ENCODE data around the gene RGP1.

DNA sequence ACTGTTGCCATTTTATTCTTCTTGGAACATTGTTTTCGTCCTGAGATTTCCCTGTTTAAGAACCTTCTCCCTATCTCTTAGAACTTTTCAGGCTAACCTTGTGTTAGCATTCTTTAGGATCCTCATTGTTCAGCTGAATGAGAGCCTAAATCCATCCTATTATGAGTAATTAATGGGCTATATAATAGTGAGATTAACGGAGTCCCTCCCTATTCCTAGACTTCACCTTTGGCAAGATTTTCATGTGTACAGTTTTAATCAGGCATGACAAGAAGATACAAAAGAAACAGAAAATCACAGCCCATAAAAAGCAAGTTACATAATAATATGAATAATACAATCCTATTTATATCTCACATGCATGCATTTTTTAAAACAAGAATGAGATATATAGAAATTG, 14.1 kb downstream of the RGP1 start:
- TF ChIP-seq EZH2 (optimal IDR thresholded peaks at IDR 0.05; ENCODE audit: low read depth, low read length), result no peak
- TF ChIP-seq, protein P1, sequence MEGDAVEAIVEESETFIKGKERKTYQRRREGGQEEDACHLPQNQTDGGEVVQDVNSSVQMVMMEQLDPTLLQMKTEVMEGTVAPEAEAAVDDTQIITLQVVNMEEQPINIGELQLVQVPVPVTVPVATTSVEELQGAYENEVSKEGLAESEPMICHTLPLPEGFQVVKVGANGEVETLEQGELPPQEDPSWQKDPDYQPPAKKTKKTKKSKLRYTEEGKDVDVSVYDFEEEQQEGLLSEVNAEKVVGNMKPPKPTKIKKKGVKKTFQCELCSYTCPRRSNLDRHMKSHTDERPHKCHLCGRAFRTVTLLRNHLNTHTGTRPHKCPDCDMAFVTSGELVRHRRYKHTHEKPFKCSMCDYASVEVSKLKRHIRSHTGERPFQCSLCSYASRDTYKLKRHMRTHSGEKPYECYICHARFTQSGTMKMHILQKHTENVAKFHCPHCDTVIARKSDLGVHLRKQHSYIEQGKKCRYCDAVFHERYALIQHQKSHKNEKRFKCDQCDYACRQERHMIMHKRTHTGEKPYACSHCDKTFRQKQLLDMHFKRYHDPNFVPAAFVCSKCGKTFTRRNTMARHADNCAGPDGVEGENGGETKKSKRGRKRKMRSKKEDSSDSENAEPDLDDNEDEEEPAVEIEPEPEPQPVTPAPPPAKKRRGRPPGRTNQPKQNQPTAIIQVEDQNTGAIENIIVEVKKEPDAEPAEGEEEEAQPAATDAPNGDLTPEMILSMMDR (IDR thresholded peaks at IDR 0.05; ENCODE audit: low read length), result no peak
